PFSK-1 (cell line): ENCODE measurements around the gene PPM1D.

Source experiments
- FOXP2 ChIP-seq: optimal IDR thresholded peaks from 2 replicates; pipeline ENCODE3; 2011; ENCODE audit warnings: borderline replicate concordance, control low read depth, inconsistent platforms; ENCODE audit not compliant: insufficient read depth; ENCODE audit errors: extremely low read length, extremely low read depth
- POLR2AphosphoS5 ChIP-seq: IDR thresholded peaks from 2 replicates; pipeline ENCODE4 v1.6.1; 2012; ENCODE audit warnings: low read depth, mild to moderate bottlenecking, control low read depth, low read length, moderate library complexity
- REST ChIP-seq, 2 experiments: IDR thresholded peaks; 2 replicates each; pipeline versions ENCODE4 v1.6.1 to v1.8.0; 2011 to 2012; ENCODE audit warnings: low read depth in 2 of 2, low read length in 2 of 2, control low read depth in 1 of 2, inconsistent platforms in 1 of 2, mild to moderate bottlenecking in 1 of 2, moderate library complexity in 1 of 2; ENCODE audit not compliant: insufficient read depth in 1 of 2
- SIN3A ChIP-seq: IDR thresholded peaks from 2 replicates; pipeline ENCODE4 v1.6.1; 2012; ENCODE audit warnings: mild to moderate bottlenecking, low read length, moderate library complexity, borderline replicate concordance; ENCODE audit not compliant: insufficient read depth
- TAF1 ChIP-seq: IDR thresholded peaks from 2 replicates; pipeline ENCODE4 v1.6.1; 2012; ENCODE audit warnings: low read length, control low read depth, borderline replicate concordance; ENCODE audit not compliant: insufficient read depth

PPM1D gene

GRCh38 chr17:60583008-60583407 lies 17.0 kb upstream of the PPM1D start:
- TF ChIP-seq TAF1: no peak
- TF ChIP-seq REST (IDR thresholded peaks at IDR 0.05; ENCODE audit: insufficient read depth in 1 of 2, low read depth in 2 of 2, low read length in 2 of 2): no peak
- TF ChIP-seq POLR2AphosphoS5: no peak
- no peak for TF ChIP-seq SIN3A
- no peak for TF ChIP-seq FOXP2

- TF ChIP-seq POLR2AphosphoS5 (no peak), TAF1 (no peak)
Measured at GRCh38 chr17:60585887-60586286, 14.1 kb upstream of the PPM1D start.

- no peak for TF ChIP-seq SIN3A
- no peak for TF ChIP-seq TAF1
- no peak for TF ChIP-seq POLR2AphosphoS5
- peak; percentile 71 to 88 for TF ChIP-seq REST (IDR thresholded peaks at IDR 0.05; ENCODE audit: insufficient read depth in 1 of 2, low read depth in 2 of 2, low read length in 2 of 2)
Measured at GRCh38 chr17:60586288-60586974, 13.6 kb upstream of the PPM1D start.

- TF ChIP-seq REST (IDR thresholded peaks at IDR 0.05; ENCODE audit: insufficient read depth in 1 of 2, low read depth in 2 of 2, low read length in 2 of 2) (no peak), TAF1 (no peak), FOXP2 (no peak), POLR2AphosphoS5 (no peak)
Measured at GRCh38 chr17:60590070-60590469, 9.9 kb upstream of the PPM1D start.

- TF ChIP-seq TAF1: no peak
- TF ChIP-seq FOXP2: no peak
- TF ChIP-seq POLR2AphosphoS5: no peak
- TF ChIP-seq SIN3A: no peak
- TF ChIP-seq REST (IDR thresholded peaks at IDR 0.05; ENCODE audit: insufficient read depth in 1 of 2, low read depth in 2 of 2, low read length in 2 of 2): no peak
Measured at GRCh38 chr17:60592750-60593149, 7.2 kb upstream of the PPM1D start.
